Measurements from ENCODE around the gene RNU1-4.
"Not testable (repeated sequence)": the region's sequence is repeated elsewhere in the genome, so short reads cannot be mapped to it uniquely, and the experiment has no call there.

RNU1-4 gene

GRCh38 chr1:16721871-16722641 lies 18.3 kb upstream of the RNU1-4 start:
- no peak overlapping the region for H3K4me3 ChIP-seq (ENCODE audit: low read length)
- no peak for TF ChIP-seq ZNF274 (IDR thresholded peaks at IDR 0.05; ENCODE audit: low read depth, low read length)

- H3K4me3 ChIP-seq (ENCODE audit: low read length) = no peak overlapping the region
- no peak for TF ChIP-seq ZNF274 (IDR thresholded peaks at IDR 0.05; ENCODE audit: low read depth, low read length)
Observed at GRCh38 chr1:16724718-16725438, 15.4 kb upstream of the RNU1-4 start.

- not testable (repeated sequence) for H3K4me3 ChIP-seq (ENCODE audit: low read length)
Observed at GRCh38 chr1:16725439-16726245, 14.7 kb upstream of the RNU1-4 start.

DNA sequence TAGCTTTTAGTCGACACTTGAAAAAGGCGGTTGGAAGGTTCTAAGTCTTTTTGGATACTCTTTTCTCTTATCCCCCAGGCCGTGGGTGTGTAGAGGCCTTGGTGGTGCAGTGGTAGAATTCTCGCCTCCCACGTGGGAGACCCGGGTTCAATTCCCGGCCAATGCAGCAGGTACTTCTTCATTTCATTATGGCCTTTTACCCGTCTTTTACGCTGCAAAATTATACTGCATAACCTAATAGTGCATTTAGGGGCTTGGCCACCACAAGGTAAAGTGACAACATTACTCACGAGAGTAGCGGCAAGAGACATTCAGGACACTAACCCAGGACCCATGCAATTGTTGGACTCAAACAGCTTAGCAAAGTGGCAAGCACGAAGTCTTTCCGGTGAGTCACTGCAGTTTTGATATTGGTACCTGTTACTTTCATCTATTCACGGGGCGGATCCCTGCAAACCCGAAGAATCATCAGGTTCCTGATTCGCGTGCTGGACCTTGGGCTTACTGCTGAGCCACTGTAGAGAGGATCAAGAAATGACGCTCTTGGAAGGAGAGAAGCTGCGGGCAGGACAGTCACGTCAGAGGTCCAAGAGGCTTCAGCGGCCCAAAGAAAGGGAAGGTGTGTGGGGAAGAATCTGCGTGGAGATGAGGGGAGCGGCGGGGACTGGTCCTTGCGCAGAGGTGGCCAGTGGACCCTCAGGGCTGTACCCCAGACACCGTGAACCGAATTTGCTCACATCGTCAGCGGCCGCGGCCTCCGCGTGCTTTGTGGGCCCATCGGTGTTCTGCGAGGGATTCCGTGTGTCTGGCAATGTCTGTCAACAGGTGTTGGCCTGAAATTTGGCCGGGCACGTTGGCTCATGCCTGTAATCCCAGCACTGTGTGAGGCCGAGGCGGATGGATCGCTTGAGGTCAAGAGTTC lies 12.9 kb upstream of the RNU1-4 start:
- H3K4me3 ChIP-seq (ENCODE audit: low read length) = no peak overlapping the region

DNA sequence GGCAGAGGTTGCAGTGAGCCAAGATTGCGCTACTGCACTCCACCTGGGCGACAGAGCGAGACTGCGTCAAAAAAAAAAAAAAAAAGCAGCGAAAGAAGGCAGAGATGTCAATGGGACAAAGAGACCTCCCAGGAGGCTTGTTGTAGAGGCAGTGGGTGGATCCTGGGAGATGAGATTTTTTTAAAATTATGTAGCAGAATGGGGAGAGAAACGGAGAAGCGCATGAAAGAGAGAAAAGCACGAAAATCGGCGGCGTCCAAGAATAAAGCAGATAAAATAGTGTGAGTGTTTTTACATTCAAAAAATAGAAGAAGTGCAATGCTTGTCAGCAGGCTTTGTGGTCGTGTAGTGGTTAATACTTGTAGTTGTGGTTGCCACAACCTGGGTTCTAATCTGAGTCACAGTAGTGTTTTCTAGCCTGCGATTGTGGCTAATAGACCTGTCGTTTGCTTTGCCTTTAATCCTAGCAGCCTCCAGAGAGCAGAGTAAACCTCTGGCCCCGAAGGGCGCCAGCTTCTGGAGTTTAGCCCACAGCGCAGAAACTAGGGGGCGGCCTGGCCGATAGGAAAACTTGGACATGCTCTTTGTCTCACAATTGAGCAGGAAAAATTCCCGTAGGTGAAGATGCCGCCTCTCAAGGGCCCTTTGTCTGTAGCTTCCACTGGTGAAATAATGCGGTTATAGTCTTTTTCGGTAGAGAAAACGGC lies 11.9 kb upstream of the RNU1-4 start:
- not testable (repeated sequence) for H3K4me3 ChIP-seq (ENCODE audit: low read length)

More for the DNA sequence above, 12.9 kb upstream of the RNU1-4 start:
- TF ChIP-seq ZNF274 (IDR thresholded peaks at IDR 0.05; ENCODE audit: low read depth, low read length) = no peak

GRCh38 chr1:16732254-16732896 lies 7.9 kb upstream of the RNU1-4 start:
- H3K4me3 ChIP-seq (ENCODE audit: low read length) = not testable (repeated sequence)

GRCh38 chr1:16741230-16741629 lies 914 bp downstream of the RNU1-4 start:
- not testable (repeated sequence) for H3K4me3 ChIP-seq (ENCODE audit: low read length)

DNA sequence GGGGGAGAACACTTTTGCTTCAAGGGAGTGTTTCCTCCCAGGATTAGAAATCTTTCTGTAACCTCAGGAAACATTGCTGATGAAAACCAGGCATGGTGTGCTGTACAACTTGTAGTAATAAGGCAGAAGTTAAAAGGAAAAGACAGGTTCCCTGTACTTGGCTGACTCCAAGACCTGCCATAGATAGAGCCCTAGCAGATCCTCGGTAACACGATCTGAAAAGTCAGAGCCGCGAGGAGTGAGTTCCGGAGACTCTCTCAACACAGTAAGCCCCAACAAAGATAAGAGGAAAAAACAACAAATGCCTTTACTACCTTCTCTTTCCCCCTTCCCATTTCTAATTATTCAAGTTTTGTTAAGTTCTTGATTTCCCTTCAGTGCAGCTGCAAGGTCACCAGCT lies 7.3 kb downstream of the RNU1-4 start:
- not testable (repeated sequence) for H3K4me3 ChIP-seq (ENCODE audit: low read length)

- H3K4me3 ChIP-seq (ENCODE audit: low read length) = not testable (repeated sequence)
Observed at GRCh38 chr1:16748710-16749109, 8.4 kb downstream of the RNU1-4 start.

DNA sequence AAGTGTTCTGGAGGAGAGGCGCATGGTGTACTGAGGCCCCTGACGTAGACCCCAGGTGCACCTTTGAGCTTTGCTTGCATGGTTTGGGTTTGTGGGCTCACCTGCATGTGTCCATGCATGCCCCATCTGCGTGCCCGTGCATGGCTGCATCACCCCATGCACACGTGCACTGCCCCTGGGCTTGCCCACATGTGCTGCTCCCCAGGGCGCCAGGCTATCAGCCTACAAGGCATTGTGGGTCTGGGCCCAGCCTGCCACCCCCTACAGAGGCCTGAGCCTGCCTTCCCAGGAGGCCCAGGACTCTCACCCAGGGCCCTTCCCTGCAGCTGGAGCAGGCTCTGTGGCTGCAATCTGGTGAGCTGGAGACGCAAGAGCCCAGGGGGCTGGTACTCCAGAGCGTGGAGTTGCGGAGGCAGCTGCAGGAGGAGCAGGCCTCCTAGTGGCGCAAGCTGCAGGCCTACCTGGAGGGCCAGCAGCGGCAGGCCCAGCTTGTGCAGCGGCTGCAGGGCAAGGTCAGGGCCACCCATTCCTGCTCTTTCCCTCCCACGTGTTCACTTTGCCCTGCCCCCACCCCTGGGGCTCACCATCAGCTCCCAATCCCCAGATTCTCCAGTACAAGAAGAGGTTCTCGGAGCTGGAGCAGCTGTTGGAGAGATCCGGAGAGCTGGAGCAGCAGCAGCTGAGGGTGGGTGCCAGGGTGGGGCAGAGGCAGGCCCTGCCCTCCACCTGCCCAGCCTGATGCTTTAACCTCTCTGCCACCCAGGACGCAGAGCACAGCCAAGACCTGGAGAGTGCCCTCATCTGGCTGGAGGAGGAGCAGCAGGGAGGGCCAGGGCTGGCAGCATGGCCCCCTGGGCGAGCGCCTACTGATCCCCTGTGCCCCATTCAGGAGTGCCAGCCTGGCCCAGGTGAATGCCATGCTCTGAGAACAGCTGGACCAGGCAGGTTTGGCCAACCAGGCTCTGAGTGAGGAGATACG lies 9.9 kb downstream of the RNU1-4 start:
- not testable (repeated sequence) for H3K4me3 ChIP-seq (ENCODE audit: low read length)

DNA sequence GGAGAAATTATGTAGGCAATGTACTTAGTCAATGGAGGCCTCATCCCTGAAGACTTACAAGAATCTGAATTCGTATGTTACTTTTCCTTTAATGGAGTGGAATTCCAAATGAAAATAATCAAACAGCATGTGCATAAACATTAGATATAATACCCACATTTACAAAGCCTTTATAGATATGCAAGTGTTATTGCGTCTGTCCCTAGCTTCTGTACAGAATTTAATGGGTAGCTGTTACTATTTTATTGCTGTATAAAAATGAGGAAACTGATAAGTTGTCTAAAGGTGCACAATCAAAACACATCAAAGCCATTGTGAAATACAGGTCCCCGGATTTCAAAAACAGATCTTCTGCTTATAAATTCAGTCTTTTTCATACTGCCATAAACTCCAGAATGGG lies 12.5 kb downstream of the RNU1-4 start:
- not testable (repeated sequence) for H3K4me3 ChIP-seq (ENCODE audit: low read length)

- H3K4me3 ChIP-seq (ENCODE audit: low read length) = not testable (repeated sequence)
Observed at GRCh38 chr1:16755385-16755784, 15.1 kb downstream of the RNU1-4 start.

DNA sequence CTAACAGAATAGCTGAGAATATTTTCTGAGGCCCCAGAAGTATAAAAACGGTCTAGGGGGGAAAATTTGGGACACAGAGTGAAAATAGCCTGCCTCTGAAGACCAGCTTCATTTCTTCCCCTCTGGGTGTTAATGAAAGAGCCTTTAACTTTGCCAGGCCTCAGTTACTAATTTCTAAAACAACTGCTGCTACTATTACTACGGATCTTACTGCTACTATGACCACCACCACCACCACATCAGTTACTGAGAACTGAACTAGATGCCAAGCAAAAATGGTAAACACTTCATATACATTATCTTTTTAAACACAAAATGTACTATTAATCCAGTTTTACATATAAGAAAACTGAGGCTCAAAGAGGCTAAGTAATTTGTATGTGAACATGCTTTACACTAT lies 15.6 kb downstream of the RNU1-4 start:
- H3K4me3 ChIP-seq (ENCODE audit: low read length) = not testable (repeated sequence)

GRCh38 chr1:16757574-16757973 lies 17.3 kb downstream of the RNU1-4 start:
- H3K4me3 ChIP-seq (ENCODE audit: low read length) = not testable (repeated sequence)

- H3K4me3 ChIP-seq (ENCODE audit: low read length) = not testable (repeated sequence)
Observed at GRCh38 chr1:16758060-16758459, 17.7 kb downstream of the RNU1-4 start.

GRCh38 chr1:16759041-16759493 lies 18.8 kb downstream of the RNU1-4 start:
- not testable (repeated sequence) for H3K4me3 ChIP-seq (ENCODE audit: low read length)

GRCh38 chr1:16759650-16760455 lies 19.5 kb downstream of the RNU1-4 start:
- not testable (repeated sequence) for H3K4me3 ChIP-seq (ENCODE audit: low read length)

Data from GM08714 (cell line).